ENCODE results near the gene NAA25. TPM values are rescaled to one million over a fixed set of nuclear protein-coding genes. Genes with fewer than 3 reads are reported as not detected.
A peak's percentile ranks its signal among the peaks of the same experiment; 100 is the strongest.

The NAA25 gene
- polyA plus RNA-seq, 1 of the 3 experiments (the other 2 are of a cell fraction) = 4.4 TPM

DNA sequence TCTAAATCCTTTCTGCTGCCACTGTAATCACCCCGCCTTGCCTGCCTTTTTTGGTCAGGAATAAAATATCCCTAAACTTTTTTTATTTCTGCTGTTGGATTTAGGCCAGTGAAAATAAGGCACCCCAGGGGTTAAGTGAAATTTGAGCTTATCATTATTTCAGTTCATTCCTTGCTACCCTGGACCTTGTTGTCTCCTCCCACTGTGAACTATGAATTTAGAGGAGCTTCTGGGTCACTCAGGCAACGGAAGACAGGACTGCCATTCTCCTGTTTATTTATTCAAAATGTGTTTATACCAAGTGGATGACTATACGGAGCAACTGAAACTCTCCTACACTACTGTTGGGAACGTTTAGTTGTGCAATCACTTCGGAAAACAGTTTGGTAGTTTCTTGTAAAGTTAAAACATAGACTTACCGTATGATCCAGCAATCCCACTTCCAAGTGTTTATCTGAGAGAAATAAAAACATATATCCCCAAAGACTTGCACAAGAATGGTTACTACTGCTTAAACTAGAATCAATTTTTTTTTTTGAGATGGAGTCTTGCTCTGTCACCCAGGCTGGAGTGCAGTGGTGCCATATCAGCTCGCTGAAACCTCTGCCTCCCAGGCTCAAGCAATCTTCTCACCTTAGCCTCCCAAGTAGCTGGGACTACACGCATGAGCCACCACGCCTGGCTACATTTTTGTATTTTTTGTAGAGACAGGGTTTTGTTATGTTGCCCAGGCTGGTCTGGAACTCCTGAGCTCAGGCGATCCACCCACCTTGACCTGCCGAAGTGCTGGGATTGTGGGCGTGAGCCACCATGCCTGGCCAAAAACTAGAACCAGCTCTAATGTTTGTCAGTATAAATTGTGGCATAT is 14.5 kb upstream of the NAA25 start:
- Histone ChIP-seq H3F3A (replicated peaks; ENCODE audit: insufficient read depth) (peaks cover 13% of the 10 kb centered on the region), H3K36me3 (replicated peaks in 1 of 2; ENCODE audit: control insufficient read depth in 1 of 2, insufficient read depth in 2 of 2, low read length in 1 of 2) (no peaks in the 10 kb centered on the region), H3K9ac (no peak overlapping the region), H3K9me3 (no peaks in the 10 kb centered on the region), H3K79me2 (ENCODE audit: insufficient read depth) (peaks cover 24% of the 10 kb centered on the region; the same call in 1 of the 2 replicates), H3K27me3 (ENCODE audit: insufficient read depth) (no peaks in the 10 kb centered on the region), H3K4me2 (no peak overlapping the region), H4K20me1 (ENCODE audit: insufficient read depth) (no peaks in the 10 kb centered on the region), H3K4me1 (ENCODE audit: control insufficient read depth in 1 of 2, insufficient read depth in 2 of 2, low read depth in 1 of 2, low read length in 1 of 2) (peaks cover 4 to 6% of the 10 kb centered on the region in 2 experiments; a peak in 2 of 4 replicates), H3K27ac (ENCODE audit: low read depth in 2 of 2, low read length in 1 of 2) (no peak overlapping the region), H3K4me3 (ENCODE audit: low read depth in 2 of 2, low read length in 1 of 2) (no peak overlapping the region), H2AFZ (ENCODE audit: low read depth) (no peak overlapping the region), H3K9me2 (no peaks in the 10 kb centered on the region)
- DNase-seq = no peak
- TF ChIP-seq FOXJ3 (CRISPR knock-in tag; IDR thresholded peaks at IDR 0.05) = no peak
- no peak for TF ChIP-seq CHD2 (IDR thresholded peaks at IDR 0.05; ENCODE audit: low read length, partially characterized antibody)
- TF ChIP-seq GATA2 (CRISPR knock-in tag; IDR thresholded peaks at IDR 0.05) = no peak
- WGBS (ENCODE audit: low lambda C conversion rate) = 76% methylated on average over 12 of the region's 12 CpGs
- CTCF ChIA-PET = interaction anchor here (0.6 to 1.2 kb wide), 3 partner anchors 10 to 288 kb away, joined by 3 read pairs; no protein-coding TSS in a partner anchor
- POLR2A ChIA-PET = no interaction called here

DNA sequence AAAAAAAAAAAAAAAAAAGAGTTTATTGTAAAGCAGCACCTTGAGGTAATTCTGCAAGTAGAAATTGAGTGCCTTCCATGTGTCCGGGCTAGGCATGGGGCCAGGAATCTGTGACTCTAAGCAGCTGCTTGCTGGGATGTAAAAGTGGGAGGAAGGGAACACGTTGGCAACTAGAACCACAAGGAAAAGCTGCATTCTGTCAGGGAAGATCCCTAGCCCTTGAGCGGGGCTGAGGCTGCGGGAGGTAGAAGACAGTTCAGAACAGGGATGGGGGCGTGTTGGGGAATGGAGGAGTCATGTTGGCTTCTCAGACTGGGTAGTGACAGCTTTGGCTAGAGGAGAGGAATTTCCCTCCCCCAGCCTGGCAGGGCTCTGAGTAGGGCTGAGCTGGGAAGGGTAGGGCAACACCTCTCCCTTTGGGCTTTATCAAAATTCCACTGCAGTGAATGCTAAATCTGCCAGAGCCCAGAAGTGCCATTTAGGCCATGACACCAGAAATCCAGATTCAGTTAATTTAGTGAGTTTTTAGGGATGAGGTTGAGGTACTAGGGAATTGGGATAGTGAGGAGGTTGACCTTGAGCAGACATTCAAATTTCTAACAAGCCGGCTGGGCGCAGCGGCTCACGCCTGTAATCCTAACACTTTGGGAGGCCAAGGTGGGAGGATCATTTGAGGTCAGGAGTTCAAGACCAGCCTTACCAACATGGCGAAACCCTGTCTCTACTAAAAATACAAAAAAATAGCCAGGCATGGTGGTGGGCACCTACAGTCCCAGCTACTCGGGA is 13.4 kb upstream of the NAA25 start:
- no peak for TF ChIP-seq EP300 (IDR thresholded peaks at IDR 0.05; ENCODE audit: borderline replicate concordance in 1 of 2, low read depth in 1 of 2, low read length in 1 of 2)
- TF ChIP-seq, protein P1, sequence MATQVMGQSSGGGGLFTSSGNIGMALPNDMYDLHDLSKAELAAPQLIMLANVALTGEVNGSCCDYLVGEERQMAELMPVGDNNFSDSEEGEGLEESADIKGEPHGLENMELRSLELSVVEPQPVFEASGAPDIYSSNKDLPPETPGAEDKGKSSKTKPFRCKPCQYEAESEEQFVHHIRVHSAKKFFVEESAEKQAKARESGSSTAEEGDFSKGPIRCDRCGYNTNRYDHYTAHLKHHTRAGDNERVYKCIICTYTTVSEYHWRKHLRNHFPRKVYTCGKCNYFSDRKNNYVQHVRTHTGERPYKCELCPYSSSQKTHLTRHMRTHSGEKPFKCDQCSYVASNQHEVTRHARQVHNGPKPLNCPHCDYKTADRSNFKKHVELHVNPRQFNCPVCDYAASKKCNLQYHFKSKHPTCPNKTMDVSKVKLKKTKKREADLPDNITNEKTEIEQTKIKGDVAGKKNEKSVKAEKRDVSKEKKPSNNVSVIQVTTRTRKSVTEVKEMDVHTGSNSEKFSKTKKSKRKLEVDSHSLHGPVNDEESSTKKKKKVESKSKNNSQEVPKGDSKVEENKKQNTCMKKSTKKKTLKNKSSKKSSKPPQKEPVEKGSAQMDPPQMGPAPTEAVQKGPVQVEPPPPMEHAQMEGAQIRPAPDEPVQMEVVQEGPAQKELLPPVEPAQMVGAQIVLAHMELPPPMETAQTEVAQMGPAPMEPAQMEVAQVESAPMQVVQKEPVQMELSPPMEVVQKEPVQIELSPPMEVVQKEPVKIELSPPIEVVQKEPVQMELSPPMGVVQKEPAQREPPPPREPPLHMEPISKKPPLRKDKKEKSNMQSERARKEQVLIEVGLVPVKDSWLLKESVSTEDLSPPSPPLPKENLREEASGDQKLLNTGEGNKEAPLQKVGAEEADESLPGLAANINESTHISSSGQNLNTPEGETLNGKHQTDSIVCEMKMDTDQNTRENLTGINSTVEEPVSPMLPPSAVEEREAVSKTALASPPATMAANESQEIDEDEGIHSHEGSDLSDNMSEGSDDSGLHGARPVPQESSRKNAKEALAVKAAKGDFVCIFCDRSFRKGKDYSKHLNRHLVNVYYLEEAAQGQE (IDR thresholded peaks at IDR 0.05; ENCODE audit: low read depth, low read length) = 0 out of 2 replicates have a peak, but pooled peaks have one; percentile 12
- TF ChIP-seq TCF12 (IDR thresholded peaks at IDR 0.05) = peak; percentile 35; the same call in 1 of the 2 replicates
- no peak for TF ChIP-seq ELF1 (IDR thresholded peaks at IDR 0.05)
- TF ChIP-seq YY1 (IDR thresholded peaks at IDR 0.05; ENCODE audit: low read depth) = no peak
- TF ChIP-seq POLR2AphosphoS5 (IDR thresholded peaks at IDR 0.05; ENCODE audit: low read depth, low read length) = no peak
- no peaks in the 10 kb centered on the region for H4K20me1 ChIP-seq (ENCODE audit: insufficient read depth)
- no peak for DNase-seq
- ChIA-PET POLR2A (interaction anchor here (0.7 kb wide), 1 partner anchor 1833 kb away, joined by 3 read pairs; no protein-coding TSS in a partner anchor), CTCF (interaction anchor here (1.0 to 1.2 kb wide), 2 partner anchors 265 to 289 kb away, joined by 3 read pairs; no protein-coding TSS in a partner anchor)
- 73% methylated on average over 11 of the region's 11 CpGs for WGBS (ENCODE audit: low lambda C conversion rate)
- H2AFZ ChIP-seq (ENCODE audit: low read depth) = peak overlapping the region; percentile 30; the same call in 1 of the 2 replicates
- H3K4me2 ChIP-seq = no peak overlapping the region
- no peaks in the 10 kb centered on the region for H3K9me2 ChIP-seq
- no peaks in the 10 kb centered on the region for H3K9me3 ChIP-seq
- H3K4me1 ChIP-seq (ENCODE audit: control insufficient read depth in 1 of 2, insufficient read depth in 2 of 2, low read depth in 1 of 2, low read length in 1 of 2) = peaks cover 5 to 9% of the 10 kb centered on the region in 2 experiments; a peak in 2 of 4 replicates
- H3K79me2 ChIP-seq (ENCODE audit: insufficient read depth) = peaks cover 13% of the 10 kb centered on the region; the same call in 1 of the 2 replicates
- H3K27ac ChIP-seq (ENCODE audit: low read depth in 2 of 2, low read length in 1 of 2) = no peak overlapping the region
- no peak overlapping the region for H3K9ac ChIP-seq
- H3K27me3 ChIP-seq (ENCODE audit: insufficient read depth) = no peaks in the 10 kb centered on the region
- H3K36me3 ChIP-seq (replicated peaks in 1 of 2; ENCODE audit: control insufficient read depth in 1 of 2, insufficient read depth in 2 of 2, low read length in 1 of 2) = no peaks in the 10 kb centered on the region
- no peak overlapping the region for H3K4me3 ChIP-seq (ENCODE audit: low read depth in 2 of 2, low read length in 1 of 2)
- H3F3A ChIP-seq (replicated peaks; ENCODE audit: insufficient read depth) = peaks cover 16% of the 10 kb centered on the region

Measured in SK-N-SH (cell line).